Epithelial cell of esophagus (primary cell): ENCODE results near the gene PACS1.
A peak's percentile ranks its signal among the peaks of the same experiment; 100 is the strongest.

Experiments used
- DNase-seq: peaks from one replicate; pipeline ENCODE4 v3.0.0; 2010; ENCODE audit warnings: low read depth
- H3K4me3 ChIP-seq: 2 replicates; pipeline ENCODE4 v1.5.1; 2011; ENCODE audit warnings: mild to moderate bottlenecking, low read length, control low read depth
- TF ChIP-seq, protein P1 (sequence below): IDR thresholded peaks from 2 replicates; pipeline ENCODE4 v1.5.1; 2011; ENCODE audit warnings: low read depth, mild to moderate bottlenecking, low read length, control low read depth, inconsistent platforms; ENCODE audit not compliant: insufficient read depth; ENCODE audit errors: missing control alignments

Gene PACS1

DNA sequence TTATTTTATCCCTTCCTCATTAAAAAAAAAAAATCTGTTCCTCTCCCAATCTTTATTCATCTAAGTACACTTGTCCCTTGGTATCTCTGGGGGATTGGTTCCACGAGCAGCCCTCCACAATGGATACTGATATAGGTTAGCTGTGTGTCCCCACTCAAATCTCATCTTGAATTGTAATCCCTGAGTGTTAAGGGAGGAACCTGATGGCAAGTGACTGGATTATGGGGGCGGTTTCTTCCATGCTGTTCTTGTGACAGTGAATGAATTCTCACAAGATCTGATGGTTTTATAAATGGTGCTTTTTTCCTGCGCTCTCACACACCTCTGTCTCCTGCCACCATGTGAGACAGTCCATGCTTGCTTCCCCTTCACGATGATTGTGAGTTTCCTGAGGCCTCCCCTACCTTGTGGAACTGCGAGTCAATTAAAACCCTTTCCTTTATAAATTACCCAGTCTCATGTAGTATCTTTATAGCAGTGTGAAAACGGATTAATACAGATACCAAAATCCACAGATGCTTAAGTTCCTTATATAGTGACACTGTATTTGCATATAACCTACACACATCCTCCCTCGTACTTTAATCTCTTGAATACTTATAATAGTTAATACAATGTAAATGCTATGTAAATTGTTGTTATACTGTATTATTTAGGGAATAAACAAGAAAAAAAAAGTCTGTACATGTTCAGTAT lies 62.0 kb downstream of the PACS1 start:
- H3K4me3 ChIP-seq: no peak overlapping the region
- DNase-seq: no peak
- TF ChIP-seq, protein P1, sequence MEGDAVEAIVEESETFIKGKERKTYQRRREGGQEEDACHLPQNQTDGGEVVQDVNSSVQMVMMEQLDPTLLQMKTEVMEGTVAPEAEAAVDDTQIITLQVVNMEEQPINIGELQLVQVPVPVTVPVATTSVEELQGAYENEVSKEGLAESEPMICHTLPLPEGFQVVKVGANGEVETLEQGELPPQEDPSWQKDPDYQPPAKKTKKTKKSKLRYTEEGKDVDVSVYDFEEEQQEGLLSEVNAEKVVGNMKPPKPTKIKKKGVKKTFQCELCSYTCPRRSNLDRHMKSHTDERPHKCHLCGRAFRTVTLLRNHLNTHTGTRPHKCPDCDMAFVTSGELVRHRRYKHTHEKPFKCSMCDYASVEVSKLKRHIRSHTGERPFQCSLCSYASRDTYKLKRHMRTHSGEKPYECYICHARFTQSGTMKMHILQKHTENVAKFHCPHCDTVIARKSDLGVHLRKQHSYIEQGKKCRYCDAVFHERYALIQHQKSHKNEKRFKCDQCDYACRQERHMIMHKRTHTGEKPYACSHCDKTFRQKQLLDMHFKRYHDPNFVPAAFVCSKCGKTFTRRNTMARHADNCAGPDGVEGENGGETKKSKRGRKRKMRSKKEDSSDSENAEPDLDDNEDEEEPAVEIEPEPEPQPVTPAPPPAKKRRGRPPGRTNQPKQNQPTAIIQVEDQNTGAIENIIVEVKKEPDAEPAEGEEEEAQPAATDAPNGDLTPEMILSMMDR: no peak

DNA sequence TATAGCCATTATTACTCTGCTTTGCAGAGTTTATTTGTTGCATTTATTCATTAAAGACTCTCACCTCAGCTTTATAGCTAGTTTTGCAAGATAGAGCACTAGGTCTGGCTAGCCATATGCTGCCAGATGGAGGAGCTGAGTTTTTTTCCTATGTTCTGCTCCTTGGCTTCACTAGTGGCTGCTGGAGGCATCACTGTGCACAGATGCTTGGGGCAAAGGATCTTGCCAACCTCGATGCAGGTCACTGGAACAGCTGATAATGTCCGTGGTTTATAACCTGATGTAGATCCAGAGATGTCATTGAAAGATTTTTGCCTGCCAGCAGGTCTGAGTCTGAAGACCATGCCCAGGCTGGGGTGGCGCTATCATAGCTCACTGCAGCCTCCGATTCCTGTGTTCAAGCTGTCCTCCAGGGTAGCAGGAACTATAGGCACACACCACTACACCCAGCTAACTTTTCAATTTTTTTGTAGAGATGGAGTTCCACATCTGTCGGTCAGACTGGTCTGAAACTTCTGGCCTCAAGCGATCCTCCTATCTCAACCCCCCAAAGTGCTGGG lies 63.2 kb downstream of the PACS1 start:
- DNase-seq: no peak
- TF ChIP-seq, protein P1: no peak
- no peak overlapping the region for H3K4me3 ChIP-seq

DNA sequence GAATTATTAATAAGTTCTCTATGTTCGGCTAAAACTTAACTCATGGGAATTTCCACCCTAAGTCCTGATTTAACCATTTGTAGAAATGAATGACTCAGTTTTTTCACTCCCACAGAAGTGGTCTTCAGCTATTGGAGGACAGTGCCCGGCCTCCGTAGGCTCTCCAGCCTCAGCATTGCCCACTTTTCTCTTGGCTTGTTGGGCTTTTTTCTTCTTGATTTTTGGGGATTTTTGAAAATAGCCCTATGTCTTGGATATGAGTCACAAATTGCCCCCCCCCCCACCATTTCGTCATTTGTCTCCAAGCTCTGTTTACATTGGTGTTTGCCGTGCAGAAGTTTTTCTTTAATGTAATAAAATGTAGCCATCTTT lies 66.7 kb downstream of the PACS1 start:
- no peak overlapping the region for H3K4me3 ChIP-seq
- DNase-seq: peak; percentile 63
- TF ChIP-seq, protein P1: no peak

DNA sequence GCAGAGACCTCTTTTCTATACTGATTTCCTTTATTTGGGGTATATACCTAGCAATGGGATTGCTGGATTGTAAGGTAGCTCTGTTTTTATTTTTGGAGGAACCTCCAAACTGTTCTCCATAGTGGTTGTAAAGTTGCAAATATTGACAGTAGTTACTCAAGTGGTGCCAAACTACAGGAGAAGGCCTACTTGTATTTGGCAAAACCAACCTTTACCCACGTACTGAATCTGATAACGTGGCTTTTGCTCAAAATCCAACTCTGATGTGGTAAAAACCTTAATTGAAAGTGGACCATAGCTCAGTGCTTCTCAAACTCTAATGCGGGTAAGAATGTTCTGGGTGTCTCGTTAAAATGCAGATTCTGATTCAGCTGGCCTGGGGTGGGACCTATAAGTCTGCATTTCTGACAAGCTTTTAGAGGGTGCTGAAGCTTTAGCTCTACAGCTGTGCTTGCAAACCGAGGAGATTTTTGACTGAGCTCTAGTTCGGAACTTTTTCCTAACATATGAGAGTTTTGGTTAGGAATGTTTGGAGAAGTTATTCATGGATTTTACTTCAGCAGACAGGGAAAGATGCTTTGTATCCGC lies 69.8 kb downstream of the PACS1 start:
- TF ChIP-seq, protein P1: no peak
- no peak for DNase-seq
- no peak overlapping the region for H3K4me3 ChIP-seq

DNA sequence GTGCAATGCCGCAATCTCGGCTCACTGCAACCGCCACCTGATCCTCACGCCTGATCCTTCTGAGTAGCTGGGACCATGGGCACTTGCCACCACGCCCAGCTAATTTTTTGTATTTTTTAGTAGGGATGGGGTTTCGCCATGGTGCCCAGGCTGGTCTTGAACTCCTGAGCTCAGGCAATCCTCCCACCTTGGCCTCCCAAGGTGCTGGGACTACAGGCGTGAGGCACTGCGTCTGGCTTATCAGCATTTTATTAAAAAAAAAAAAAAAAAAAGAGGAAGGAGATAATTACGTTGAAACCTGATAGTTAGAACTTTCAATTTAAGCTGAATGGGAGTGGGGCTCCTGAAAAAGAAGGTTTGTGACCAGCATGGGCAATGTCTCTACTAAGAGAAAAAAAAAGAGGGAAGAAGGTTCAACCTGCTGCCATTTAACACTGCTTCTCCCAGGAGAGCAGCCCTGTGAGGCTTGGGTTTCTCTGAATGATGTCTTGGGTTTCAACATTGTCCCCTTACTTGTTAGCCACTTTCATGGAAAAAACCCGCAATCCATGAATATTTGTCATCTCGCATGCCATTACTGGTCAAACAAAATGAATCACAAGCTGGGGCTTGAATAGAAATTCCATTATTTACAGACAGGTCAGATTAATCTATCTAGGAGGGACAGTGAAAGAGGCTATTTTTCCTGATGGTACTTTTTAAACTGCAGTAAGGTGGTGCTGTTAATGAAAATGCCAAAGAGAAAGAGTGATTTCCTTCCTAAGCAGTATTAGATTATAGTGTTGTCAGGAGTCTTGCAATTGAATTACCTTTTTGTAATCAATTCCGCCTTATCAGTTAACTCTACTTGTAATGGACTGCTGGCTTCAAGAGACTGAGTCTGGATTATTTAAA lies 72.5 kb downstream of the PACS1 start:
- DNase-seq: peak; percentile 82
- TF ChIP-seq, protein P1: no peak
- H3K4me3 ChIP-seq: no peak overlapping the region

DNA sequence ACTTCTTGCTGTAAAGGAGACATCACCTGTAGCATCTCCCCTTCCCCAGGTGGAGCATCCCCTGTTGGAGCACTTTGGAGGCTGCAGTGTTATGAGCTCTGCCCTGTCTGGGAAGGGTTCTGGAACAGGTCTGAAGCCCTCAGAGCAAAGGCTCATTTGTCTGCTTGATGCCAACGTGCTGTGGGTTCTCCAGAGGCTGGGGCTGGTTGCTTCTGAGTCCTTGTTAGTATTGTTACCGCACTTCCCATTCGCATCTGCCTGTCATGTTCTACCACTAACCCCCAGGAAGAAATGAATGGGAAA lies 73.1 kb downstream of the PACS1 start:
- TF ChIP-seq, protein P1: no peak

More for the DNA sequence above, 73.1 kb downstream of the PACS1 start:
- DNase-seq: no peak
- no peak overlapping the region for H3K4me3 ChIP-seq
